PFSK-1 (cell line): Measurements from ENCODE around the gene TTYH3.

ENCODE experiments used
- FOXP2 ChIP-seq: optimal IDR thresholded peaks from 2 replicates; pipeline ENCODE3; 2011; ENCODE audit warnings: borderline replicate concordance, control low read depth, inconsistent platforms; ENCODE audit not compliant: insufficient read depth; ENCODE audit errors: extremely low read length, extremely low read depth
- POLR2AphosphoS5 ChIP-seq: IDR thresholded peaks from 2 replicates; pipeline ENCODE4 v1.6.1; 2012; ENCODE audit warnings: low read depth, mild to moderate bottlenecking, control low read depth, low read length, moderate library complexity
- REST ChIP-seq, 2 experiments: IDR thresholded peaks; 2 replicates each; pipeline versions ENCODE4 v1.6.1 to v1.8.0; 2011 to 2012; ENCODE audit warnings: low read depth in 2 of 2, low read length in 2 of 2, control low read depth in 1 of 2, inconsistent platforms in 1 of 2, mild to moderate bottlenecking in 1 of 2, moderate library complexity in 1 of 2; ENCODE audit not compliant: insufficient read depth in 1 of 2
- SIN3A ChIP-seq: IDR thresholded peaks from 2 replicates; pipeline ENCODE4 v1.6.1; 2012; ENCODE audit warnings: mild to moderate bottlenecking, low read length, moderate library complexity, borderline replicate concordance; ENCODE audit not compliant: insufficient read depth
- TAF1 ChIP-seq: IDR thresholded peaks from 2 replicates; pipeline ENCODE4 v1.6.1; 2012; ENCODE audit warnings: low read length, control low read depth, borderline replicate concordance; ENCODE audit not compliant: insufficient read depth

- TF ChIP-seq POLR2AphosphoS5, result no peak
- TF ChIP-seq SIN3A, result no peak
- no peak for TF ChIP-seq TAF1
- TF ChIP-seq REST (IDR thresholded peaks at IDR 0.05; ENCODE audit: insufficient read depth in 1 of 2, low read depth in 2 of 2, low read length in 2 of 2), result no peak
- no peak for TF ChIP-seq FOXP2
Observed at GRCh38 chr7:2699289-2699620, 67.5 kb downstream of the TTYH3 start.
